ENCODE measurements around the gene TMEM11.

Gene TMEM11

GRCh38 chr17:21152731-21153130 lies 61.2 kb downstream of the TMEM11 start:
- DNase-seq: no peak

GRCh38 chr17:21149621-21150020 lies 64.3 kb downstream of the TMEM11 start:
- no peak for DNase-seq

Data from activated CD4-positive, alpha-beta T cell treated with anti-CD3 and anti-CD28 coated beads, Interleukin-2, amount 50 U/mL, for 1 hour (primary cell).